T-helper 2 cell treated with Interferon-gamma antibody and Interleukin-4, amounts not matched to agents 5 μg/mL and 100 μg/mL, for 36 hours (primary cell): Measurements from ENCODE around the gene TIMM10.

Experiments
- DNase-seq: peaks from one replicate; pipeline ENCODE4 v3.0.0; 2021; ENCODE audit warnings: low spot score
- H3K27ac Mint-ChIP-seq: one replicate; pipeline ENCODE4 v1.8.0; 2021; ENCODE audit warnings: mild to moderate bottlenecking, mixed read lengths
- H3K27me3 Mint-ChIP-seq: one replicate; pipeline ENCODE4 v1.8.0; 2021; ENCODE audit warnings: low read depth, mixed read lengths
- H3K36me3 Mint-ChIP-seq: one replicate; pipeline ENCODE4 v1.8.0; 2021; ENCODE audit warnings: low read depth, mixed read lengths
- H3K4me1 Mint-ChIP-seq: one replicate; pipeline ENCODE4 v1.8.0; 2021; ENCODE audit warnings: low read depth, mixed read lengths
- H3K4me3 Mint-ChIP-seq: one replicate; pipeline ENCODE4 v1.8.0; 2022; ENCODE audit warnings: mild to moderate bottlenecking, moderate library complexity, mixed read lengths
- H3K9me3 Mint-ChIP-seq: one replicate; pipeline ENCODE4 v1.8.0; 2021; ENCODE audit warnings: mixed read lengths

The TIMM10 gene

DNA sequence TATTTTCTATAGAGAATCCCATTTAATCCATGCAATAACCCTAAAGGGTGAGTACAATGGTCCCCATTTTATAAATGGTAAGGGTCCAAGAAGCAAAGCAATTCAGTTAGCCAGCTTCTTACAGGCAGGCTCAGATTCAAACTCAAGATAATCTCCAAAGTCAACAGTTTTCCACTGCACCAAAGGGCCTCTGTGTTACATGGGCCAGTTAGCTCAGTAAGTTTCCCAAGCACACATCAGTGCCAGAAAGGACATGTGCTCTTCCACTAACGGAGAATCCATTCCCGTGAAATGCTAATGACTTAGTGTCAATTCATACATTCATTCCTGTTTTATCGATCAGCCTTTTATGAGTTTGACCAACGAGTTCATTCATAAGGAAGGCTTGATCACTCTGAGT lies 26.0 kb downstream of the TIMM10 start:
- no peak for DNase-seq
- H3K27me3 Mint-ChIP-seq, result no peaks in the 10 kb centered on the region
- no peaks in the 10 kb centered on the region for H3K4me1 Mint-ChIP-seq
- no peak overlapping the region for H3K27ac Mint-ChIP-seq
- H3K9me3 Mint-ChIP-seq, result no peaks in the 10 kb centered on the region
- peaks cover 19% of the 10 kb centered on the region for H3K36me3 Mint-ChIP-seq
- H3K4me3 Mint-ChIP-seq, result no peak overlapping the region

DNA sequence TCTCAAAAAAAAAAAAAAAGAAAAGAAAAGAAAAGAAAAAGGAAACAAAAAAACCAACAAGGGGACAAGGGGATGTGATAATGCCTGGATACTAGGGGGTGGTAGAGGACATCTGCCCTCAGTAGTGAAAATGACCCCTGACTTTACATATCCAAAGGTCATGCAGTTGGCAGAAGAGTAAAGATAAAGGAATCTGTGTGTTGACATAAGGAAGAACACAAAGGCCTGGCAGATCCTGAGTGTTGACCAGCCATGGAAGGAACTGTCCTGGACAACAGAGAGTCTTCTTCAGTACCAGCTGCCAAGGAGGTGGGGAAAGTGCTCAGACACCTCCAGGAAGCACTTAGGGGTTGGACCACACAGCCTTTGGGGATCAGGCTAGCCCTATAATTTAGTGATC lies 27.7 kb downstream of the TIMM10 start:
- Mint-ChIP-seq H3K27ac (no peak overlapping the region), H3K27me3 (no peaks in the 10 kb centered on the region), H3K36me3 (peaks cover 20% of the 10 kb centered on the region), H3K4me1 (no peaks in the 10 kb centered on the region), H3K4me3 (no peak overlapping the region), H3K9me3 (no peaks in the 10 kb centered on the region)
- no peak for DNase-seq

- DNase-seq, result no peak
- H3K9me3 Mint-ChIP-seq, result no peaks in the 10 kb centered on the region
- no peaks in the 10 kb centered on the region for H3K4me1 Mint-ChIP-seq
- no peaks in the 10 kb centered on the region for H3K27me3 Mint-ChIP-seq
- peaks cover 18% of the 10 kb centered on the region for H3K36me3 Mint-ChIP-seq
- no peak overlapping the region for H3K27ac Mint-ChIP-seq
- H3K4me3 Mint-ChIP-seq, result no peak overlapping the region
Observed at GRCh38 chr11:57502376-57502775, 28.2 kb downstream of the TIMM10 start.

DNA sequence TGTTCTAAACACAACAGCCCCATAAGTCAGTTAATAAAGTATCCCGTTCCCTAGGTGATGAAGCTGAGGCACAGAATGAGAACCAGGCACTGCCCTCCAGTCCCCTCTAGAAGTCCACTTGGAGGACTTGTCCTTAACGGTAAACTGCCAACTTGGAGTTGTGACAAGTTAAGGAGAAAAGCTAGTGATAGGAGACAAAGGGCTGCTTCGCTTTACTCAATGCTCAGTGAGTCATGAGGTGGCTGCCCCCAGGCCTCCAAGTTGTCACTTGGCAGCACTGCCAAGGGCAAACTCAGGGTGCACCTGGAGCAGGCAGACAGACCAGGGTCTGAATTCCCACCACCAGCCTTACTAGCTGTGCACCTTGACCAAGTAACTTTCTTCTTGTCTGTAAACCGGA lies 28.6 kb downstream of the TIMM10 start:
- no peak for DNase-seq
- peaks cover 19% of the 10 kb centered on the region for H3K36me3 Mint-ChIP-seq
- H3K27me3 Mint-ChIP-seq, result no peaks in the 10 kb centered on the region
- H3K9me3 Mint-ChIP-seq, result no peaks in the 10 kb centered on the region
- no peak overlapping the region for H3K4me3 Mint-ChIP-seq
- H3K4me1 Mint-ChIP-seq, result no peaks in the 10 kb centered on the region
- H3K27ac Mint-ChIP-seq, result no peak overlapping the region

GRCh38 chr11:57500926-57501325 lies 29.6 kb downstream of the TIMM10 start:
- no peak overlapping the region for H3K4me3 Mint-ChIP-seq
- DNase-seq, result no peak
- H3K4me1 Mint-ChIP-seq, result no peaks in the 10 kb centered on the region
- peaks cover 21% of the 10 kb centered on the region for H3K36me3 Mint-ChIP-seq
- no peak overlapping the region for H3K27ac Mint-ChIP-seq
- no peaks in the 10 kb centered on the region for H3K9me3 Mint-ChIP-seq
- H3K27me3 Mint-ChIP-seq, result no peaks in the 10 kb centered on the region

GRCh38 chr11:57500515-57500914 lies 30.0 kb downstream of the TIMM10 start:
- H3K9me3 Mint-ChIP-seq, result no peaks in the 10 kb centered on the region
- no peaks in the 10 kb centered on the region for H3K4me1 Mint-ChIP-seq
- H3K4me3 Mint-ChIP-seq, result no peak overlapping the region
- H3K27me3 Mint-ChIP-seq, result no peaks in the 10 kb centered on the region
- no peak overlapping the region for H3K27ac Mint-ChIP-seq
- H3K36me3 Mint-ChIP-seq, result peaks cover 22% of the 10 kb centered on the region
- no peak for DNase-seq

DNA sequence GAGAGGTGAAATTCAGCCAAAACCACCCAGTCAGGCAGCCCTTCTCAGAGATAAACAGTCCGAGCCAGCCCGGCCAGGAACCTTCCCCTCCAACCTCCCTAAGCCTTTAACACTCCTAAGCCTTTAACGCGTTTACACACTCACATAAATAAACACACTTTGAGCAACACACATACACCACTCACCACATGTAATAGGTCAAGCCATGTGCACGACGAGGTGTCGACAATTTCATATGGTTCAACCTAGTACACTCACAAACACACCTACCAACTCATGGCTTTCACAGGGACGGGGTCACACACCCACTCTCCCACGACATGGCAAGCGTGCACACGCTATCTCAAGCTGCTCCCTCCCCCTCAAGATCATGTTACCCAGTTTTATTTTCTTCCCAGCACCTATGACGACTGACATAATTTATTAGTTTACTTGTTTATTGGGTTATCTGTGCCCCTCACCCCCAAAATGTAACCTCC lies 30.5 kb downstream of the TIMM10 start:
- Mint-ChIP-seq H3K27ac (no peak overlapping the region), H3K9me3 (no peaks in the 10 kb centered on the region), H3K4me3 (no peak overlapping the region), H3K27me3 (no peaks in the 10 kb centered on the region), H3K36me3 (peaks cover 22% of the 10 kb centered on the region), H3K4me1 (no peaks in the 10 kb centered on the region)
- DNase-seq, result no peak

GRCh38 chr11:57499413-57499982 lies 31.1 kb downstream of the TIMM10 start:
- no peaks in the 10 kb centered on the region for H3K9me3 Mint-ChIP-seq
- H3K4me1 Mint-ChIP-seq, result no peaks in the 10 kb centered on the region
- no peaks in the 10 kb centered on the region for H3K27me3 Mint-ChIP-seq
- no peak overlapping the region for H3K27ac Mint-ChIP-seq
- peaks cover 19% of the 10 kb centered on the region for H3K36me3 Mint-ChIP-seq
- H3K4me3 Mint-ChIP-seq, result no peak overlapping the region
- peak; percentile 47 for DNase-seq

- Mint-ChIP-seq H3K9me3 (no peaks in the 10 kb centered on the region), H3K4me3 (no peak overlapping the region), H3K27me3 (no peaks in the 10 kb centered on the region), H3K36me3 (peaks cover 22% of the 10 kb centered on the region), H3K27ac (no peak overlapping the region), H3K4me1 (peaks cover 4% of the 10 kb centered on the region)
- no peak for DNase-seq
Observed at GRCh38 chr11:57498540-57498939, 32.0 kb downstream of the TIMM10 start.

- H3K27ac Mint-ChIP-seq, result no peak overlapping the region
- DNase-seq, result no peak
- peaks cover 9% of the 10 kb centered on the region for H3K4me1 Mint-ChIP-seq
- no peak overlapping the region for H3K4me3 Mint-ChIP-seq
- no peaks in the 10 kb centered on the region for H3K27me3 Mint-ChIP-seq
- peaks cover 22% of the 10 kb centered on the region for H3K36me3 Mint-ChIP-seq
- H3K9me3 Mint-ChIP-seq, result no peaks in the 10 kb centered on the region
Observed at GRCh38 chr11:57497303-57498247, 33.0 kb downstream of the TIMM10 start.

DNA sequence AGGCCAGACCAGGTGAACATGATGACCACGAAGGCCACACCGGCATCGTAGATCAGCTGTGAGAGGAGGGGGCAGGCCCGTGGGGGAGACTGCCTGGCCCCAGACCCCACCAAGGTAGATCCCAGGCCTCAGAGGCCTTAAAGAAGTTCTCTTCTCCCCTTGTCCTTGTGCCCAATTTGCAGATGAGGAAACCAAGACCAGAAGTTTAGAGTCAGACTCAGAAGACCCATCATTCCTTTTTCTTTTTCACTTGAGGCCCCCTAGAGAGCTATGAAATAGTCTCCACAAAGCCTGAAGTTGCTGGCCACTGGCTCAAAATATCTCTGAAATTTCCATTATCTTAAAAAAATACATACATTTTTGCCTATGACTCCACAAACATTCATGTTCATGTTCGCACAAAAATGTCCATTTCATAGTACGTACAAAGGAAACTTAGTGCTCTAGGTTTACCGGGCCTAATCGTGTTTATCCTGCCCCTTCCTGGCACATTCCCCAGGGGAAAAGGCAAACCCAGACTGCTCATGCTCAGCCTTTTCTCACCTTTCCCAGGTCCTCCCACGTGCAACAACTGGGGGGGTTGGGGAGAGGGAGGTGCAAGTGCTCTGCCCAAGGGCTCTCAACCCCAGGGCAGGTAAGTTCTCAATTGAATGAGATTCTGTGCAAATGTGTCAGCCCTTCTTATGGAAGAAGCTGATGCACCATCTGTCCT lies 34.3 kb downstream of the TIMM10 start:
- no peaks in the 10 kb centered on the region for H3K9me3 Mint-ChIP-seq
- no peak overlapping the region for H3K27ac Mint-ChIP-seq
- H3K4me3 Mint-ChIP-seq, result no peak overlapping the region
- H3K27me3 Mint-ChIP-seq, result no peaks in the 10 kb centered on the region
- peaks cover 22% of the 10 kb centered on the region for H3K36me3 Mint-ChIP-seq
- no peak for DNase-seq
- peaks cover 9% of the 10 kb centered on the region for H3K4me1 Mint-ChIP-seq

DNA sequence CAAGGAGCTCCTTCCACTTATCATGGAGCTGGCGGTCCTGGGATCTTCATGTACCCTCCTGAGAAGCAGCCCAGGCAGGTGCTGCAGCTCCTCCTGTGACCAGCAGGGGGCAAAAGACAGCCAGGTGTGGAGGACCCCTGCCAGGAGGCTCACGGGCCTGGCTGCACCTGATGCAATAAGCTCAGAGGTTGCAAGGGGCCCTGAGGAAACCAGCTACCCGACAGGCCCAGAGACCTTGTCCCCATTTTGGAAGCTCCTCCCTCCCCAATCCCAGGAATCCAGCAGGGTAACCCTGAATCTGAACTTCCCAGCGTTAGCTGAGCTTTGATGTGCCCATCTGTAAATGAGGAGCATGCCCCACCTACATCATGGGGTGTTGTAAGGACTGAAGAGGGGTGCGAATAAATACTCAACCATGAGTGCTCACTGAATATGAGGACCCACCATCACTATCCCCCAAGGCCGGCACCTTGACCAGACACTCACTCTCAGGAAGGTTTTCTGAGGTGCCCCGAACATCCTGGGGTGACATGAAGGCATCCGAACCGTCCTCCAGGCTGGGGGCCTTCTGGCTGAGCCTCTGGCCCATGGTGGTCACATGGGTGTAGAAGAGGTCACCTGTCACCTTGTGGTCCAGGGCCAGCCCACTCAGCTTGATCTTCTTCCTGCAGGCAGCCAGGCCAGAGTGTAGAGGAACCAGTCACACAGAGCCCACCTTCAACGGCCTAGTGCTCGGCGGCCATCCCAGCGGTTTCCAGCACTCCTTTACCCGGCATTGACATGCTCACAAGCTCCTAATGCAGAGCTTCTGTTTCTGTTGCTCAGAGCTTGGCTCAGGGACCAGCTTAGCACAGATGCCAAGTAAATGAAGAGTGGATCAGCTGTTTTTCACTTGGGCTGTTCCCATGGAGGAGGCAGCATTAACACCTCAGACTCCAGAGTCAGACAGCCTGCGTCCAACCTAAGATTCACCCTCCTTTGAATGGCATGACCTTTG lies 36.7 kb downstream of the TIMM10 start:
- Mint-ChIP-seq H3K27ac (peak overlapping the region; percentile 45), H3K4me1 (peaks cover 9% of the 10 kb centered on the region), H3K36me3 (peaks cover 18% of the 10 kb centered on the region), H3K27me3 (no peaks in the 10 kb centered on the region), H3K9me3 (no peaks in the 10 kb centered on the region), H3K4me3 (no peak overlapping the region)
- peak; percentile 30 for DNase-seq

DNA sequence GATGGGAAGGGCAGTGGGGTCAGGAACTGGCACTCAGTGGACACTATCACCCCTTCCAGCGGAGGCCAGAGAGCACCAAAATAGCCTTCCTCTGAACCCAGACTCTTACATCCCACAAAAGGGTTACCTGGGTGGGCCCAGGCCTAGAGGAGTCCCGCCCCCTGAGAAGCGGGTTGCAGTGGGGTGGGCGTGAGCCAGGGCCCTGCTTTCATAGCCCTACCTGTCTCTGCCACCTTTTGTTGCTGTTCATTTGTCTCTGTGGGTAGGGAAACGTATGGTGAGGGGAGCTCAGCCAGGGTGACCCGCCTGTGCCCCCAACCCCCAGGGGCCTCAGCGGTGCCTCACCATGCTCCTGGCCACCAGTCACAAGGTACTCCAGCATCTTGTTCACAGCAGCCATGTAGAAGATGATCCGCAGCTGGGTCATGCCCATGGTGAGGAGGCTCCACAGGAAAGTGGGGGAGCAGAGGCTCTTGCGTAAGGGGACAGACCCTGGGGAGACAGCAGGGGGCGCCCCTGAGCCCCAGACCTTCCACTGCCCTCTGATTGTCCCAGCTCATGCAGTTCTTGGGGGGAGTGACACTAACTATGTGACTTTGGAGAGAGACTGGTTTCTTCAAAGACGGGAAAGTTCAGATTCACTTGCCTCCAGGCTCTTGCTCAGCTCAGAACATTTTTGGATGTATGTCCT lies 39.0 kb downstream of the TIMM10 start:
- H3K9me3 Mint-ChIP-seq, result no peaks in the 10 kb centered on the region
- H3K4me1 Mint-ChIP-seq, result peaks cover 9% of the 10 kb centered on the region
- H3K36me3 Mint-ChIP-seq, result peaks cover 16% of the 10 kb centered on the region
- H3K27ac Mint-ChIP-seq, result no peak overlapping the region
- DNase-seq, result peak; percentile 41
- H3K27me3 Mint-ChIP-seq, result no peaks in the 10 kb centered on the region
- H3K4me3 Mint-ChIP-seq, result no peak overlapping the region
